ENCODE measurements around the gene ZNF496.

ZNF496 gene

DNA sequence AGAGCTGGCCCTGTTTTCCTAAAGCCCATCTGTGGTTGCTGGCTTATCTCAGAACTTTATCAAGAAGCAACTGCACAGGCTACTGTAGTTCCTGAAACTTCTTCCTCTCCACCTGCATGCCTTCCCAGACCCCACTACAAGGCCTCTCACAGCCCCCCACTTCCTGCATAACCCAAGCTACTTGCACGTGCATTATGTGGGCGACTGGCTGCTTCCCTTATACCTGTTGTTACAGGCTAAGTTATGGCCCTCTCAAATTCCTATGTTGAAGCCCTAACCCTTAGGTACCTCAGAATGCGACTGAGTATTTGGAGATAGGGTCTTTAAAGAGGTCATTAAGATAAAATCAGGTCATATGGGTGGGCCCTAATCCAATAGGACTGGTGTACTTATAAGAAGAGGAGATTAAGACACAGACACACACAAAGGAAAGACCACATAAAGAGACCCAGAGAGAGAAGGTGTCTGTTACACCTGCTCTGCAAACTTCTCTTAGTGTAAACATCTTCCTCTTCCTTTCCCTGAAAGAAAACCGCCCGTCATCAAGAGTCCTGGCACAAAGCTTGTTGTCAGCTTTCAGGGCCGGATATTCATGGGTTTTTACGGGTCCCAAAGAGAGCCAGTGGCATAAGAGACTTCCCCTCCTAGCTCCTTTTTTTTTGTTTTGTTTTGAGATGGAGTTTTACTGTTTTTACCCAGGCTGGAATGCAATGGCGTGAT, 5.1 kb downstream of the ZNF496 start:
- no peak for DNase-seq

DNA sequence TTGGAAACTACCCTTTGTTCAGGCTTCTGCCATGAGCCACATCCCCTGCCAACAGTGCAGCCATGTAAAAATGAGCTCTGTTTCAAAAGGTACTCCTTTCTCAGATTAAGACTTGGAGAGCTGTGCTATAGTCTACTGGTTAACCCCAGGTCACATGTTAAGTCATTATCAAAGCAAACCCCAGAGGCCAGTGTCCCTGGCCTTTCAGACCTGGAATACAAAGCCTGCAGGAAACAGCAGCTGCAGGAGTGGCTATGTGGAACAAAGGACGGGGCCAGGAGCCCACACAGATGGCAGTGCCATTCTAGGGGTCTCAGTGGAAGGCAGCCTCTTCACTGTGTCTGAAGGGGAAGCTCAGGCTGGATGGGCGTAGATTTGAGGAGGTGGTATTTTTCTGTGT, 6.7 kb downstream of the ZNF496 start:
- DNase-seq = no peak

DNA sequence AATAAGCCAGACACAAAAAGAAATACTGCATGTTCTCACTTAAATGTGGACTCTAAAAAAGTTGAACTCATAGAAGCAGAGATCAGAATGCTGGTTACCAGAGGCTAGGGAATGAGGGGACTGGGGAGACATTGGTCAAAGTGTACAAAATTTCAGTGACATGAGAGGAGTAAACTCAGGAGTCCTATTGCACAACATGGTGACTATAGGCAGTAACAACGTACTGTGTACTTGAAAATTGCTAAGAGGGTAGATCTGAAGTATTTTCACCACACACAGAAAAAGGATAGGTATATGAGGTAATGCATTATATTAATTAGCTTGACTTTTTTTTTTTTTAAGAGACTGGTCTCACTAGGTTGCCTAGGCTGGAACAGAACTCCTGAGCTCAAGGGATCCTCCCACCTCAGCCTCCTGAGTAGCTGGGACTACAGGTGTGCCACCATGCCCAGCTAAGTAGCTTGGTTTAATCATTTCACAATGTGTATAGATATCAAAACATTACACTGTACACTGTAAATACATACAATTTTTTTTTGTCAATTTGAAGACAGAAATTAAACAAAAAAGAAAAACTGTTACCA, 7.4 kb downstream of the ZNF496 start:
- no peak for DNase-seq

DNA sequence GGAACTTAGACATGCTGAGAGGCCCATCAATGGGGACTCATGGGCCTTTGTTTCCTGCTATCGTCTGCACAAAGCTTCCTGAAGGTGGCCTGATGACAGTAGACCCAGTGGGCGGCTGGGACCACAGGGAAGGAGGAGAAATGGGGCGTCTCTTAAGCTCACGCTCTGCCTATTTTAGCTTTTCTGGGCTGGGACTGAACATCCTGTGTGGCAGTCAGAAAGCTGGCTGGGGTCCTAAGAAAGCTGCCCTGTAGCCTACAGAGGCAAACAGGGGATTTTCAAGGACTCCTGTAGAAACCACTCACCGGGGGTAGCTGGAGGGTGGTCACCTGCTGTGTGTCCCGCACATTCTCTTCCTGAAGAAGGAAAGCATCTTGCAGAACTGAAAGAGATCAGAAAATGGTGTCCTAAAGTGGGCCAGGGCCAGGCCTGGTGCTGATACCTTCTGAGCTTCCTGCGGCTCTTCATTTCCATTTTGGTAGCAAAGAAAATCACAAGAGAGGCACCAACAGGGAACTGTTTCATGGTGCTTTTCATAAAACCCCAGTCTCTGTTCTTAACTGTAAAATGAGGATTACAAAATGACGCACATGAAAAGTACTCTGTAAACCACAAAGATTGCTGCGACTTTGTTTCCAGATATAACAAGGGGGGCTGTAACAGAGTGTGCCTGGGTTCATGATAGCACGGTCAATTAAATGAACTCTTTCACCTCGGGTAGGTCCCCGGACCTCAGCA, 8.6 kb downstream of the ZNF496 start:
- no peak for DNase-seq

DNA sequence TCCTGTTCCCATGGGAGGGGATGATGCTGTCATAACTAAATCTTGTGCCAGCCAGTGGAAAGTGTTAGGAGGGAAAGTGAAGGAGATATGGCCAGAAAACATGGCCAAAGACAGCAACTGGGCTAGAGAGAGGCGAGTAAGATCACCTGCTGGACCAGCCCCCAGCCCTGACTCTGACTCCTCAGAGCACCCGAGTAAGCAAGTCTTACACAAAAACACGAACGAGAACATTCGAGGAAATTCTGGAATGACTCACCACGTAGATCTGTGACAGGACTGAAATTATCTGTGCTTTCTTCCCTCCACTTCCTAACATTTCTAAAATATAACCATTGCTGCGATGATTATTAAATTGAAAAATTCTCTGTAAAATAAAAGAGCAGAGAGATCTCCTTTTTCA, 9.2 kb downstream of the ZNF496 start:
- DNase-seq = no peak

DNA sequence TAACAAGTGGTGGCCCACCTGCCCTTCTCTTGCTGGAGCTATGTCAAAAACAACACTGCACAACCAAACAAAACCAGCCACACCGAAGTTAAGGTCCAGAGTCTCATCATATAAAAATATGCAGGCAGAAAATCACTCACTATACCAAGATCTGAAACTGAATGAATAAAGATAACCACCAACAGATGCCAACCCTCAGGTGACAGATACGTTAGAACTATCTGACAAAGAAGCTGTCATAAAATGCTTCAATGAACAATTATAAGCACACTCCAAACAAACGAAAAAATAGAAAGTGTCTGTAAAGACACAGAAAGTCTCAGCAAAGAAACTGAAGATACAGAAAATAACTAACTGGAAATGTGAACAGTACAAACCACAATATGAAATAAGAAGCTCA, 14.0 kb downstream of the ZNF496 start:
- DNase-seq = no peak

DNA sequence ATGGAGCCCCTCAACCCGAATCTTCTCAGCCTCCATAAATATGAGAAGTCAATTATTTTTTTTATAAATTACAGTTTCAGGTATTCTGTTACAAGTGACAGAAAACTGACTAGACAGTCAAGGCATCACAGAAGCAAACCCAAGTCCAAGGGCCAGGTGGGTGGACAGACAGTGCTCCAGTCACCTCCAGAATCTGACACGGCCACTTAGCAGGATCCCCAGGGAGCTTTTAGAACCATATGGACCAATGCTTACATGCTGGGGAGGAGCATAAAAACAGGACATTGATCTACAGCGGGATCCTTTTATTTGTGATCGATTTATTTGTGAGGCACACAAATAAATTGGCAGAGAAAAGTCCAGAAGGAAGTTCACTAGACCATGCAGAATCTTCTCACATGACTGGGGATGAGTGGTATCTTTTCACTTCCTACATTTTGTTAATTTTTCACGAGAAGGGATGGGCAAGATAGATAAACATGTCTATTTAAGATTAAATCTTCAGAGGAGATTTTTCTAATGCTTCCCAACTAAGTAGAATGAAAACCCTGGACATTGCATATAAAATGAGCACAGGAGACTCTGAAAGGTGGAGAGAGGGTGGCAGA, 15.0 kb downstream of the ZNF496 start:
- no peak for DNase-seq

DNA sequence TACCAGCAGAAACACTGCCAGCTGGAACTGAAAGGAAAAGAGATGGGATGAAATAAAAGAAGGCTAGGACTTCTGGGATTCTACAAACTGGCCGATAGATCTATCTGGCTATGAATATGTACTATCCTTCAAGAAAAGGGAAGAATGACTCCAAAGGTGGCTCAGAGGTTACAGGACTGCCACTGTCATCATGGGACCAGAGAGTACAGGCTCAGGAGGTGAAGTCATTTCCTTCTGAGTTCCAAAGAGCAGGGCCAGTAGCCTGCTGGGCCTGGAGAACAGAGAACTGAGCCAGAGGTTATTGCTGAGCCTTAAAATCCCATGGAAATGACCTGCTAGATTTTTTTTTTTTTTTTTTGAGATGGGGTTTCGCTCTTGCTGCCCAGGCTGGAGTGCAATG, 27.6 kb downstream of the ZNF496 start:
- DNase-seq = no peak

DNA sequence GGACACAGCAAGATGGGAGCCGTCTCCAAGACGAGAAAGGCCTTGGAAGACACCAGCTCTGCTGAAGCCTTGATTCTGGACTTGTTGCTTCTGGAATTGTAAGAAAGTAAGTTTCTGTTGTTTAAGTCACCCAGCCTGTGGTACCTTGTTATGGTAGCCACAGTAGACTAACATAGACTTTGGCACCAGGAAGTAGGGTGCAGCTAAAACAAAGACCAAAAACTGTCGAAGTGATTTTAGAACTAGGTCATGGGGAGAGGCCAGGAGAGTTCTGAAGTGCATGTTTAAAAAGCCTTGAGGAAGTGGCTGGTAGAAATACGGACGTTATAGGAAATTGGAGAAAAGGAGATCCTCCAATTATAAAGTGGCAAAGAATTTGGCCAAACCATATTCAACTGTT, 28.5 kb downstream of the ZNF496 start:
- no peak for DNase-seq

DNA sequence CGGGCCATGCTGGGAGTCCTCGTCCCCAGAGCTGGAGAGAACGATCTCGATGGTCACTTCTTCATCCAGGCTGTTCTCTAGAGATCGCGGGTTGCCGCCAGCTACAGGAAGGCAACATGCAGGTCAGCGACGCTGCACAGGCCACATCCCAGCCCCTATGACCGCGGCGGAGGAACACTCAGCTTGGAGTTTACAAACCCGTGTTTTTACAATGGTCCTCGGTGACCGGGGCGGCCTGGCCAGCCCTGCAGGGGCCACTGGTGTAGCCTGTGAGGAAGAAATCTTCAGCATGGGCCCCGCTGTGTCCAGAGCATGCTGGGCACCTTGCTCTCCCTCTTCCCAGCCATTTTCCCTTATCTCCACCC, 30.5 kb downstream of the ZNF496 start:
- no peak for DNase-seq

DNA sequence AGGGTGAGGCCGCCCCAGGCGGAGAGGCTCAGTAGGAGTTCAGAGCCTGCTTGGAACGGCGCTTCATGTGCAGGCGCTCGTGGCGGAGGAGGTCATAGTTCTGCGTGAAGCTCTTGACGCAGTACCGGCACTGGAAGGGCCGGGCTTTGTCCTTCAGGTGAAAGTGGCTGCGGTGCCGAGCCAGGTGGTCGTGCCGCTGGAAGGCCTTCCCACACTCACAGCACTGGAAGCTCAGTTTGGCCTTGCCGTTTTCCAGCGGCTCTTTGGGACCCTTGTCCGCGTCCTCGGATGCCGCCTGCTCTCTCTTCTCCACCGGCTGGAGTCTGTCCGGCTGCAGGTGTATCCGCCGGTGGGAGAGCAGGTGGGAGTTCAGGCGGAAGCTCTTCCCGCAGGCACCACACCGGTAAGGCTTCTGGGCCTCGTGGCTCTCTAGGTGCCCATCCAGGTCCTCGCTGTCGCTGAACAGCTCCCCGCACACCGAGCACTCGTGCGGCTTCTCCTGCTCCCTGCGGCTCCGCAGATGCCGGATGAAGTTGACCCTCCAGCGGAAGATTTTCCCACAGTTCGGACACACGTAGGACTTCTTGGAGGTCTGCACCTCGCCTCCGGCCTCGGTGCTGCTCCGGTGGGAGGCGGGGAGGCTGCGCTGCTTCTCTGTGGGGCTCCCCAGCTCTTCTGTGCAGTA, 31.0 kb downstream of the ZNF496 start:
- no peak for DNase-seq

DNA sequence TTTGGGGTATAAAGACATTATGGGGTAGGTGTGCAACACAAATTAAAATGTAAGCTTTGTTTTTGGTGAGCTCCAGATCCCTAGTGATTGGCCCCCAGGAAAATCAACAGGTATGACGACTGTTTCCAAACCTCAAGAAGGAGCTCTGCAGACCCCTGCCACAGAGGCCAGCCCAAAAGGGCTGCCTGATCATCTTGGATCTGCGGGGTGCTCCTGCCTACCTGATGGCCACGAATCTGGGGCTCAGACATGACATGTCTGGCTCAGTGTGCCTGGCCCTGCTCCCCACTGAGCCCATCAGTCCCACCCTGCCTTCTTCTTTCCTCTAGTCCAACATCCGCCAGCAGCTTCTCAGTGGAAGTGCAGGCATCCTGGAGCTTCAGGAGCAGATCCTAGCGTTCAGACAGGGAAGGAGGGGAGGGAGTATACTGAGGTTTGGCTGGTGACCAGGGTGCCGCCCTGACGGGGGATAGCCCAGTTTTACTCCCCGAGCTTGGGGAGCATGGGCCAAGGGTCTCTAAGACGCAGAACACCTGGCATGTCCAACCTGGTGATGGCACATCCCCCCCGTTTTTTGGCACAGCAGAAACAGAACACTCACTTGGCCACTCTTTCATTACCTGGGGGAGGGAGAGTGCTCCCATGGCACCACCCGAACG, 31.8 kb downstream of the ZNF496 start:
- no peak for DNase-seq

DNA sequence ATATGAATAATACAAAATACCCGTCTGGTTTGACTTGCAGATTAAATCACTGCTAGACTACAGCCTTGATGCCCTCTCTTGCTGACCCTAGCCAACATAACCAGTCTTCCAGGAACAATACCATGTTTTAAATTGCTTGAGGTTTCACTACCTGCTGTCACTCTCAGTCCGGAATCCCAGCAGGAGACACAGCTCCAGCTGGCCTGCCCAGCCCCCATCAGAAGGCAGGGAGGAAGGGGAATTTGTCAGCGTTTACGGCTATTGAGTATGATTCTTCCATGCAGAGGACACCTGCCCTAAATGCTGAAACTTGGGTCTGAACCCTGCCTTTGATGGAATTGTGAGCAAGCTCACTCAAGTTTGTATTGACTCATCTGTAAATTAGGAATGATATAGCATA, 33.0 kb downstream of the ZNF496 start:
- no peak for DNase-seq

DNA sequence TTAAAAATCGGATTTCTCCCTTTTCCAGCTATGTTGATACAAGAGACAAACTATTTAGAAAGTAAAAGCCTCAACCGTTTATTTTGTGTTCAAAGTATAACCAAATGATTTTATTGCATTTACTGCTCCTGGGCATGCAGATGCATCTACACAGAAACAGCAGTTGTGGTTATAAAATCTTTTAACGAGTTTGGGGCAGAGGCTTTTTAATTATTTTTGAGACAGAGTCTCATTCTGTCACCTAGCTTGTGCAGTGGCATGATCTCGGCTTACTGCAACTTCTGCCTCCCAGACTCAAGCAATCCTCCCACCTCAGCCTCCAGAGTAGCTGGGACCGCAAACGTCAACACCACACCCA, 33.6 kb downstream of the ZNF496 start:
- no peak for DNase-seq

DNA sequence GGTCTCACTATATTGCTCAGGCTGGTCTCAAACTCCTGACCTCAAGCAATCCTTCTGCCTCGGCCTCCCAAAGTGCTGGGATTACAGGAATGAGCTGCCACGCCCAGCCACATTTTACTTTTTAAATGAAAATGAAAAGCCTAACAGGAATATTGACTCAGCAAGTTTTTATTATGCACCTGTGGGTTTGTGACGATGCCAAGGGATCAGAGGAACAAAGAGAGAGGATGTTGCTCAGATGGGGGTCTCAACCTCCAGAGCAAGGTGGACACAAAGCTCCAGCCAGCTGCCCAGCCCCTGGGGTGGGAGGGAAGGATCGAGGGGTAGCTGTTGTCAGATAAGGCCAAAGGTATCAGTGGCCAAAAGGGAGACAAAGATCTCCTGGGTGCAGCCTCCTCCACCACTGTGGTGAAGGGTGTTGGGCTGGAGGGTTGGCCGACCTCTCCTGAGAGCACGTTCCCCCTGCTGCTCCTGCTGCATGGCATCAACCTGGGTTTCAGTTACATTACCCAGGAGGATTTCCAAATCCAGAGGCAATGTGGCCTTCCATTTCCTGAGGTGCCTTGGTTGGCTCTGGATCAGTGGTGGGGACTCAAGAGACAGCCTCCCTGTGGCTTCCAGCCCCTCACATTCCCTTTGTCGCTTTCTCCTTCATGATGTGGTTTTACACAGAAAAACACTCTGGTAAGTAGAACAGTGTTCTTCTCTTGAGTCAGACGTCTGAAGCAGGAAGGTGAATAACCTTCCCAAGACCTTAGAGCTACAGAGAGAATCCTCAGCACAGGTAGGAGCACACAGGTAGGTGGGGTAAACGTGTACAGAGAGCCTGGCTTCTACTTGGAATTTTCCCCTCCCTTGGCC, 34.2 kb downstream of the ZNF496 start:
- DNase-seq = no peak

DNA sequence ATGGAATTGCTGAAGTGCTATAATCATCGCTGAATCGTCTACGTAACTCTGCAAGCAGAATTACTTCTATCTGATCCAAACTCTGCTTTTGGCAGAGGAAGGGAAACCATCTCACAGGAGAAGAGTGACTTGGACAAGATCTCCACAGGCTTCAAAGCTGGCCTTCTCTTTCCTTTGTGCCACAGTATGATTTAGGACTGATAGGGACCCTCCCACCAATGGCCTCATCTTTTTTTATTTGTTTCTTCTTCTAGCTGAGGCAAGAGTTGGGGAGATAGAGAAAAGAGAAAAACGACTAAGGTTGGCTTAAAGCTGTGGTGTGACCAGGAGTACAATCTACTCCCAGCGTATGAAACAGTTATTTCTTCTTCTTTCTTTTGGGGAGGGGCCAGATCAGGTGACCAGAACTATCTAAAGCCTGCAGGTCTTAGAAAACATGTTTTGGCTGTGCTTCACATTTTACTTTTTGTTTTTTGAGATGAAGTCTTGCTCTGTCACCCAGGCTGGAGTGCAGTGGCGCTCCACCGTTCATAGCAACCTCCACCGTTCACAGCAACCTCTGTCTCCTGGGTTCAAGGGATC, 35.0 kb downstream of the ZNF496 start:
- no peak for DNase-seq

DNA sequence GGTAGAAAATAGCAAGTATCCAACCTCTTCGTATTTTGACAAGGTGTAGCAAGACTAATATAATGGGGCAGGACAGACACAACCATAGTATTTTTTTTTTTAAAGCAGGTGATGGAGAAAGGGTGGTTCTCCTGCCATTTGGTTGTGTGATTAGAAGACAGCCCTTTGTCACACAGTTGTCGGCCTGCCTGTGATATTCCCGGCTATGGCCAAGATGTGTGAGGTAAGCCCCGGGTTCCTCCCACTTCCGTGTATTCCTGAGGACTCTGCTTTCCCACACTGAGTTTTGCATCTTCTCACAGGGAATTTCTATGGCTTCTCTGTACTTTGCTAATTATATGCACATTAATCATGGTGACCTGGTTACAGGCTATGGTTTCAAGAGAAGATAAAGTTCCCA, 35.9 kb downstream of the ZNF496 start:
- no peak for DNase-seq

DNA sequence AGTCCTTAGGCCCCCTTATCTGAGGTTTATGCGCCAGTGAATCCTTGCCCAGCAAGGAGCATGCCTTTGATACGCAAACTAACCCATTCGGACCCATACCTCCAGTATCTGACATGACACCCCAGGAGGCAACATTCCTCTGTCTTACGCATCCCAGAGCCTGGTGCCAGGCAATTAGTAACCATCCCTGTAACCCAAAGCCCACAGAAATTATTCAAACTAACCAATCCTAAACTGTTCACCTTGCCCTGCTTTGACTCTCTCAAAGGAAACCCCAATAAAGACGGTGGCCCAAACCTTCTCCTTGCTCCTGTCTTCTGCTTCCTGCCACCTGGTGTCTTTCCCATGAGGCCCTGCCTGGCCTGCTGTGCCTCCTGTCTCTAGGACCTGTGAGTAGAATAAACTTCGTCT, 36.4 kb downstream of the ZNF496 start:
- DNase-seq = peak; percentile 80

DNA sequence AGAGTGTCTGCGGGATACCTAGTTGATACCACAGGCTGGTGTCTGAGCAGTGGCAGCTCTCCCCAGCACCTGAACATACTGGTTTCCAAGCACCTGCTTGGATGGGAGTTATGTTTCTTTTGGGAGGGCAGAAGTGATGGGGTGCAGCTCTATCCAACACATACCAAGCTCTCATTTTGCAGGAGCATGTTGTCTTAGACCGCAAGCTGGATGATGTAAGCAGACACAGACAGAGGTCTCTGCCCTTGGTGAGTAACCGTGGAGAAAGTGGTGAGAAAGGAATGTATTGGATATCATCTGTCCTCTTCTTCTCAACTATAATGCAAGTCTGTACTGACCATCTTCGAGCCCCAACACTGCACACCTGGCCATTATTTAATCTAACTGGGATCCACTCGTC, 37.4 kb downstream of the ZNF496 start:
- DNase-seq = peak; percentile 91

DNA sequence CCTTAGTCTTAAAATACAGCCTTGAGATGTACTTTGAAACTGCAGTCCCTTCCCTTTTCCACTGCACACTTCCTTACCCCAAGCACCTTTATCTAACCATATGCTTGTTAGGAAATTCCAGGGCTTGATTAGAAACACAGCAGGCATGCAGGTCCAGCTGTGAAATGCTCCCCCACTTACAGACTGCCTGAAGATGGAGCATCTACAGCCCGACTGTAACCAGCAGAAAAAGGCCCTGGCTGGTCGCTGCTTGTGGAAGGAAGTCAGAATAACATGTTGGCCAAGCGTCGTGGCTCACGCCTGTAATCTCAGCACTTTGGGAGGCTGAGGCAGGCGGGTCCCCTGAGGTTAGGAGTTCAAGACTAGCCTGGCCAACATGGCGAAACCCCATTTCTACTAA, 38.6 kb downstream of the ZNF496 start:
- DNase-seq = peak; percentile 30

DNA sequence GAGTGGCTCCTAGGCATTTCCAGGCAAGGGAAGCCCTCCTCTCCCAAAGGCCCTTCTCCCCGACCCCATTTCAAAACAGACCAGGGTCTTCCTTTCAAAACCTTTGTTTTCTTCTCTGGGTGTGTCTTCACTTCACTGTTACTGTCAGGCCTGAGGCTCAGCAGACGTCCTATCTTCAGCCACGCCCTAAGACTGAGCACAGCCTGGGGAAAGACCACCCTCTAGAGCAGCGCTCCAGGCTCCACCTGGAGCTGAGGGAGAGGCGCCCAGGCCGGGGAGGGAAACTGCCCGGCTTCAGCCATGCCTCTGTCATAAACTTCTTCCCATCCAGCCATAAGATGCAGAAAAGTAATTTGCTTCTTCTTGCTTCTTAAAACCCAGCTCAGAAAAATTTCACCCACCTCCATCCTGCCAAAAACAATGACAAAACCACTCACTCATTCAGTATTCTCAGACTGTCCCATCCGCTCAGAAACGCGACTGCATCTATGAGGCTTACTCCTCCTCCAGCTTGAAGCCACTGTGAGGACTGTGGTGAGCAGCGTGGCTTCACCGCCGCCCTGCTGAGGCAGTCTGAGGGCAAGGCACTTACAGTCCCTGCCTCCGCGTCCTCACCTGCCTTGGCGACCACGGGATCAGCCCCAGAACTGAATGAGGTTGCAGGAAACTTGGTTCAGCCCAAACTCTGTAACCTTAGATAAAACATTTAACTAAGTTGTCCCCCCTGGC, 39.7 kb downstream of the ZNF496 start:
- DNase-seq = no peak

Measured in EL (cell line).